Inflammatory macrophage (primary cell): ENCODE data around the gene TDRD9.

ENCODE experiments used
- DNase-seq, 2 donors: peaks; one replicate each; pipeline ENCODE4 v3.0.0-alpha.2; 2020 to 2022

TDRD9 gene

GRCh38 chr14:104036212-104036611, 108.0 kb downstream of the TDRD9 start:
- no peak for DNase-seq

- DNase-seq = no peak
Measured at GRCh38 chr14:104037074-104037473, 108.8 kb downstream of the TDRD9 start.

GRCh38 chr14:104037903-104038302, 109.6 kb downstream of the TDRD9 start:
- DNase-seq = no peak

GRCh38 chr14:104039214-104039613, 111.0 kb downstream of the TDRD9 start:
- DNase-seq = no peak

- no peak for DNase-seq
Measured at GRCh38 chr14:104040539-104040938, 112.3 kb downstream of the TDRD9 start.

GRCh38 chr14:104041430-104042104, 113.3 kb downstream of the TDRD9 start:
- no peak for DNase-seq

- DNase-seq = no peak
Measured at GRCh38 chr14:104044016-104044415, 115.8 kb downstream of the TDRD9 start.

- no peak for DNase-seq
Measured at GRCh38 chr14:104047761-104048160, 119.5 kb downstream of the TDRD9 start.

- DNase-seq = no peak
Measured at GRCh38 chr14:104048758-104049507, 120.7 kb downstream of the TDRD9 start.

- no peak for DNase-seq
Measured at GRCh38 chr14:104049576-104050240, 121.5 kb downstream of the TDRD9 start.

- DNase-seq = no peak
Measured at GRCh38 chr14:104051092-104051813, 123.0 kb downstream of the TDRD9 start.

- DNase-seq = no peak
Measured at GRCh38 chr14:104054222-104054905, 126.1 kb downstream of the TDRD9 start.

- peak; percentile 7 to 19 for DNase-seq
Measured at GRCh38 chr14:104062281-104062680, 134.0 kb downstream of the TDRD9 start.

GRCh38 chr14:104064003-104064402, 135.7 kb downstream of the TDRD9 start:
- no peak for DNase-seq

- DNase-seq = no peak
Measured at GRCh38 chr14:104066279-104066678, 138.0 kb downstream of the TDRD9 start.

GRCh38 chr14:104066719-104067295, 138.6 kb downstream of the TDRD9 start:
- peak; percentile 5 to 7 for DNase-seq

- DNase-seq = no peak
Measured at GRCh38 chr14:104069541-104069940, 141.3 kb downstream of the TDRD9 start.

GRCh38 chr14:104072586-104072985, 144.3 kb downstream of the TDRD9 start:
- no peak for DNase-seq

GRCh38 chr14:104073764-104074163, 145.5 kb downstream of the TDRD9 start:
- no peak for DNase-seq

GRCh38 chr14:104075530-104076151, 147.4 kb downstream of the TDRD9 start:
- DNase-seq = no peak

GRCh38 chr14:104076743-104077142, 148.5 kb downstream of the TDRD9 start:
- no peak for DNase-seq
